Thoracic aorta (tissue), 2 donors: ENCODE measurements around the gene STX4. TPM values are rescaled to one million over a fixed set of nuclear protein-coding genes. Genes with fewer than 3 reads are reported as not detected.
"Not testable (repeated sequence)": the region's sequence is repeated elsewhere in the genome, so short reads cannot be mapped to it uniquely, and the experiment has no call there.

Experiments used
- ATAC-seq: fragments of 150-250 bp; one replicate; pipeline ENCODE4 v1.8.0; 2017; ENCODE audit warnings: low read depth; ENCODE audit not compliant: insufficient number of reproducible peaks, low FRiP score
- DNase-seq: peaks from one replicate; pipeline ENCODE4 v3.0.0-alpha.2; 2020; ENCODE audit warnings: low spot score
- H3K27ac ChIP-seq, 2 donors: fragments of 200-600 bp; sonication (generic); 1 replicate in 1 of 2; 2 replicates in 1 of 2; pipeline ENCODE4 v1.5.1; 2016; ENCODE audit warnings: mild to moderate bottlenecking in 2 of 2, moderate library complexity in 2 of 2
- H3K27me3 ChIP-seq: fragments of 200-600 bp; sonication (generic); replicated peaks from 2 replicates; pipeline ENCODE4 v1.6.0; 2016; ENCODE audit warnings: mild to moderate bottlenecking; ENCODE audit not compliant: insufficient read depth
- H3K36me3 ChIP-seq: fragments of 200-600 bp; sonication (generic); one replicate; pipeline ENCODE4 v1.5.1; 2016
- H3K4me1 ChIP-seq, 2 donors: fragments of 200-600 bp; sonication (generic); 1 replicate in 1 of 2; 2 replicates in 1 of 2; pipeline versions ENCODE4 v1.5.1 to v1.6.0; 2016; ENCODE audit warnings: low read depth in 2 of 2, mild to moderate bottlenecking in 1 of 2; ENCODE audit not compliant: control insufficient read depth in 1 of 2
- H3K4me3 ChIP-seq: fragments of 200-600 bp; sonication (generic); 2 replicates; pipeline ENCODE4 v1.5.1; 2016; ENCODE audit warnings: mild to moderate bottlenecking
- H3K9me3 ChIP-seq: fragments of 200-600 bp; sonication (generic); 2 replicates; pipeline ENCODE4 v1.5.1; 2016
- CTCF ChIP-seq: fragments of 200-600 bp; sonication (generic); IDR thresholded peaks from one replicate; pipeline ENCODE4 v1.5.1; 2019; ENCODE audit warnings: antibody characterized with exemption
- total RNA-seq, 2 donors: library from RNA; depleted of rRNA; stranded (reverse); fragments of >200 nt; gene quantifications; one replicate each; pipeline versions ENCODE4 v1.1.0 to v1.2.3, GENCODE V29; 2016

Gene STX4
- total RNA-seq, 2 donors from 2014 or later = 39.3 to 50.5 TPM

GRCh38 chr16:31016018-31016417 is 17.3 kb upstream of the STX4 start:
- DNase-seq = no peak
- Histone ChIP-seq H3K27me3 (no peaks in the 10 kb centered on the region), H3K9me3 (no peaks in the 10 kb centered on the region), H3K27ac (no peak overlapping the region), H3K4me3 (no peak overlapping the region), H3K4me1 (no peaks in the 10 kb centered on the region), H3K36me3 (no peaks in the 10 kb centered on the region)
- no peak for TF ChIP-seq CTCF
- no peak for ATAC-seq

GRCh38 chr16:31017756-31018155 is 15.6 kb upstream of the STX4 start:
- H3K4me3 ChIP-seq, H3K27me3 ChIP-seq, DNase-seq, ATAC-seq, H3K27ac ChIP-seq, H3K36me3 ChIP-seq, H3K4me1 ChIP-seq, H3K9me3 ChIP-seq: not testable (repeated sequence)

- H3K9me3 ChIP-seq = no peaks in the 10 kb centered on the region
- H3K27ac ChIP-seq = no peak overlapping the region
- H3K4me3 ChIP-seq = no peak overlapping the region
- DNase-seq = no peak
- no peaks in the 10 kb centered on the region for H3K27me3 ChIP-seq
- no peak for TF ChIP-seq CTCF
- H3K36me3 ChIP-seq = no peaks in the 10 kb centered on the region
- no peak for ATAC-seq
- H3K4me1 ChIP-seq = no peaks in the 10 kb centered on the region
Measured at GRCh38 chr16:31020536-31020935, 12.8 kb upstream of the STX4 start.

GRCh38 chr16:31022544-31023251 is 10.7 kb upstream of the STX4 start:
- no peak for TF ChIP-seq CTCF
- DNase-seq (no peak), ATAC-seq (no peak)
- Histone ChIP-seq H3K27ac (no peak overlapping the region), H3K4me3 (no peak overlapping the region), H3K9me3 (no peaks in the 10 kb centered on the region), H3K27me3 (no peaks in the 10 kb centered on the region), H3K4me1 (no peaks in the 10 kb centered on the region), H3K36me3 (no peaks in the 10 kb centered on the region)

GRCh38 chr16:31023252-31023602 is 10.1 kb upstream of the STX4 start:
- no peak overlapping the region for H3K27ac ChIP-seq
- no peaks in the 10 kb centered on the region for H3K4me1 ChIP-seq
- H3K36me3 ChIP-seq = no peaks in the 10 kb centered on the region
- no peak for ATAC-seq
- H3K9me3 ChIP-seq = no peaks in the 10 kb centered on the region
- H3K4me3 ChIP-seq = no peak overlapping the region
- DNase-seq = no peak
- H3K27me3 ChIP-seq = no peaks in the 10 kb centered on the region
- no peak for TF ChIP-seq CTCF

GRCh38 chr16:31023627-31024226 is 9.6 kb upstream of the STX4 start:
- Histone ChIP-seq H3K27me3 (no peaks in the 10 kb centered on the region), H3K4me3 (no peak overlapping the region), H3K9me3 (no peaks in the 10 kb centered on the region), H3K27ac (no peak overlapping the region), H3K4me1 (no peaks in the 10 kb centered on the region), H3K36me3 (no peaks in the 10 kb centered on the region)
- ATAC-seq = no peak
- no peak for DNase-seq
- no peak for TF ChIP-seq CTCF
